GM21528 (cell line): ENCODE results near the gene HDAC4.
"Not testable (repeated sequence)": the region's sequence is repeated elsewhere in the genome, so short reads cannot be mapped to it uniquely, and the experiment has no call there.

Experiments used
- ATAC-seq: cut with Tn5 transposase; IDR thresholded peaks from one replicate; pipeline ENCODE4 v1.9.1; 2021; ENCODE audit warnings: mild to moderate bottlenecking, moderate library complexity; ENCODE audit not compliant: unreplicated experiment, low FRiP score

Gene HDAC4

GRCh38 chr2:239085201-239085992 lies 315.4 kb downstream of the HDAC4 start:
- ATAC-seq = no peak

- ATAC-seq = no peak
Observed at GRCh38 chr2:239084007-239084406, 316.8 kb downstream of the HDAC4 start.

GRCh38 chr2:239082425-239082824 lies 318.4 kb downstream of the HDAC4 start:
- ATAC-seq = no peak

- no peak for ATAC-seq
Observed at GRCh38 chr2:239081622-239082021, 319.2 kb downstream of the HDAC4 start.

GRCh38 chr2:239081046-239081445 lies 319.8 kb downstream of the HDAC4 start:
- ATAC-seq = no peak

- no peak for ATAC-seq
Observed at GRCh38 chr2:239079671-239080294, 321.0 kb downstream of the HDAC4 start.

- no peak for ATAC-seq
Observed at GRCh38 chr2:239078128-239078924, 322.5 kb downstream of the HDAC4 start.

GRCh38 chr2:239077260-239077659 lies 323.6 kb downstream of the HDAC4 start:
- no peak for ATAC-seq

GRCh38 chr2:239075918-239076758 lies 324.7 kb downstream of the HDAC4 start:
- ATAC-seq = no peak

- ATAC-seq = no peak
Observed at GRCh38 chr2:239073745-239074530, 326.9 kb downstream of the HDAC4 start.

- ATAC-seq = no peak
Observed at GRCh38 chr2:239073270-239073669, 327.6 kb downstream of the HDAC4 start.

GRCh38 chr2:239072786-239073185 lies 328.0 kb downstream of the HDAC4 start:
- no peak for ATAC-seq

- ATAC-seq = no peak
Observed at GRCh38 chr2:239070466-239070865, 330.4 kb downstream of the HDAC4 start.

GRCh38 chr2:239069362-239070333 lies 331.2 kb downstream of the HDAC4 start:
- not testable (repeated sequence) for ATAC-seq

GRCh38 chr2:239068411-239068810 lies 332.4 kb downstream of the HDAC4 start:
- ATAC-seq = no peak

- ATAC-seq = no peak
Observed at GRCh38 chr2:239067196-239067865, 333.5 kb downstream of the HDAC4 start.

GRCh38 chr2:239066597-239066996 lies 334.2 kb downstream of the HDAC4 start:
- ATAC-seq = no peak

- ATAC-seq = no peak
Observed at GRCh38 chr2:239065962-239066361, 334.9 kb downstream of the HDAC4 start.
